ENCODE data around the gene RDH13.

Gene RDH13

GRCh38 chr19:55085923-55086715 is 23.2 kb upstream of the RDH13 start:
- Mint-ChIP-seq H3K4me1 (peaks cover 27% of the 10 kb centered on the region), H3K9me3 (no peaks in the 10 kb centered on the region), H3K27me3 (peaks cover 65% of the 10 kb centered on the region), H3K36me3 (ENCODE audit: low read depth) (peaks cover 17% of the 10 kb centered on the region), H3K27ac (no peak overlapping the region), H3K4me3 (no peak overlapping the region)
- ATAC-seq = no peak
- DNase-seq = no peak

- ATAC-seq (no peak), DNase-seq (no peak)
- peaks cover 40% of the 10 kb centered on the region for H3K4me1 Mint-ChIP-seq
- no peak overlapping the region for H3K4me3 Mint-ChIP-seq
- H3K27ac Mint-ChIP-seq = no peak overlapping the region
- peaks cover 73% of the 10 kb centered on the region for H3K27me3 Mint-ChIP-seq
- H3K36me3 Mint-ChIP-seq (ENCODE audit: low read depth) = peaks cover 11% of the 10 kb centered on the region
- H3K9me3 Mint-ChIP-seq = no peaks in the 10 kb centered on the region
Measured at GRCh38 chr19:55084416-55084815, 21.5 kb upstream of the RDH13 start.

GRCh38 chr19:55083004-55083850 is 20.3 kb upstream of the RDH13 start:
- peaks cover 38% of the 10 kb centered on the region for H3K4me1 Mint-ChIP-seq
- H3K9me3 Mint-ChIP-seq = no peaks in the 10 kb centered on the region
- H3K27me3 Mint-ChIP-seq = peaks cover 68% of the 10 kb centered on the region
- H3K27ac Mint-ChIP-seq = no peak overlapping the region
- ATAC-seq (no peak), DNase-seq (no peak)
- no peak overlapping the region for H3K4me3 Mint-ChIP-seq
- H3K36me3 Mint-ChIP-seq (ENCODE audit: low read depth) = peaks cover 8% of the 10 kb centered on the region

GRCh38 chr19:55082020-55082851 is 19.3 kb upstream of the RDH13 start:
- DNase-seq (peak; percentile 57), ATAC-seq (no peak)
- no peak overlapping the region for H3K27ac Mint-ChIP-seq
- H3K4me3 Mint-ChIP-seq = peak overlapping the region; percentile 64
- peaks cover 29% of the 10 kb centered on the region for H3K4me1 Mint-ChIP-seq
- H3K27me3 Mint-ChIP-seq = peaks cover 60% of the 10 kb centered on the region
- no peaks in the 10 kb centered on the region for H3K9me3 Mint-ChIP-seq
- H3K36me3 Mint-ChIP-seq (ENCODE audit: low read depth) = peaks cover 6% of the 10 kb centered on the region

GRCh38 chr19:55081770-55082019 is 18.7 kb upstream of the RDH13 start:
- Mint-ChIP-seq H3K27ac (no peak overlapping the region), H3K4me1 (peaks cover 25% of the 10 kb centered on the region), H3K4me3 (peak overlapping the region; percentile 64), H3K27me3 (peaks cover 58% of the 10 kb centered on the region), H3K9me3 (no peaks in the 10 kb centered on the region), H3K36me3 (ENCODE audit: low read depth) (peaks cover 6% of the 10 kb centered on the region)
- no peak for DNase-seq
- ATAC-seq = no peak

- peaks cover 6% of the 10 kb centered on the region for H3K36me3 Mint-ChIP-seq (ENCODE audit: low read depth)
Measured at GRCh38 chr19:55080968-55081769, 18.2 kb upstream of the RDH13 start.

GRCh38 chr19:55080121-55080967 is 17.4 kb upstream of the RDH13 start:
- no peak overlapping the region for H3K27ac Mint-ChIP-seq
- ATAC-seq (peak; percentile 45), DNase-seq (peak; percentile 74)
- H3K27me3 Mint-ChIP-seq = peaks cover 55% of the 10 kb centered on the region
- H3K4me3 Mint-ChIP-seq = peak overlapping the region; percentile 64
- peaks cover 6% of the 10 kb centered on the region for H3K36me3 Mint-ChIP-seq (ENCODE audit: low read depth)
- H3K4me1 Mint-ChIP-seq = peaks cover 25% of the 10 kb centered on the region
- H3K9me3 Mint-ChIP-seq = no peaks in the 10 kb centered on the region

More at GRCh38 chr19:55080968-55081769, 18.2 kb upstream of the RDH13 start:
- peak; percentile 72 for ATAC-seq
- Mint-ChIP-seq H3K9me3 (no peaks in the 10 kb centered on the region), H3K27ac (no peak overlapping the region), H3K27me3 (peaks cover 61% of the 10 kb centered on the region), H3K4me3 (peak overlapping the region; percentile 64), H3K4me1 (peaks cover 25% of the 10 kb centered on the region)
- peak; percentile 91 for DNase-seq

GRCh38 chr19:55079400-55080038 is 16.6 kb upstream of the RDH13 start:
- peaks cover 54% of the 10 kb centered on the region for H3K27me3 Mint-ChIP-seq
- DNase-seq (no peak), ATAC-seq (no peak)
- H3K9me3 Mint-ChIP-seq = no peaks in the 10 kb centered on the region
- peak overlapping the region; percentile 31 for H3K27ac Mint-ChIP-seq
- H3K4me1 Mint-ChIP-seq = peaks cover 25% of the 10 kb centered on the region
- H3K36me3 Mint-ChIP-seq (ENCODE audit: low read depth) = peaks cover 6% of the 10 kb centered on the region
- H3K4me3 Mint-ChIP-seq = peak overlapping the region; percentile 46

- H3K4me1 Mint-ChIP-seq = peaks cover 25% of the 10 kb centered on the region
- DNase-seq (no peak), ATAC-seq (no peak)
- H3K27me3 Mint-ChIP-seq = peaks cover 53% of the 10 kb centered on the region
- H3K9me3 Mint-ChIP-seq = no peaks in the 10 kb centered on the region
- H3K4me3 Mint-ChIP-seq = peak overlapping the region; percentile 46
- H3K36me3 Mint-ChIP-seq (ENCODE audit: low read depth) = peaks cover 6% of the 10 kb centered on the region
- H3K27ac Mint-ChIP-seq = peak overlapping the region; percentile 31
Measured at GRCh38 chr19:55078996-55079395, 16.0 kb upstream of the RDH13 start.

GRCh38 chr19:55077106-55077505 is 14.2 kb upstream of the RDH13 start:
- Mint-ChIP-seq H3K36me3 (ENCODE audit: low read depth) (peaks cover 8% of the 10 kb centered on the region), H3K9me3 (no peaks in the 10 kb centered on the region), H3K27me3 (peaks cover 50% of the 10 kb centered on the region), H3K27ac (no peak overlapping the region), H3K4me1 (peaks cover 18% of the 10 kb centered on the region), H3K4me3 (no peak overlapping the region)
- ATAC-seq (no peak), DNase-seq (no peak)

GRCh38 chr19:55076321-55076720 is 13.4 kb upstream of the RDH13 start:
- no peak overlapping the region for H3K27ac Mint-ChIP-seq
- peaks cover 8% of the 10 kb centered on the region for H3K36me3 Mint-ChIP-seq (ENCODE audit: low read depth)
- H3K9me3 Mint-ChIP-seq = no peaks in the 10 kb centered on the region
- no peak for ATAC-seq
- no peak overlapping the region for H3K4me3 Mint-ChIP-seq
- no peak for DNase-seq
- peaks cover 15% of the 10 kb centered on the region for H3K4me1 Mint-ChIP-seq
- H3K27me3 Mint-ChIP-seq = peaks cover 50% of the 10 kb centered on the region

GRCh38 chr19:55075371-55075998 is 12.5 kb upstream of the RDH13 start, which contains the start of gene EPS8L1:
TSS of gene EPS8L1 (plus strand) at chr19:55075869. CDS start at chr19:55076445, 576 bp downstream.
- ATAC-seq (no peak), DNase-seq (no peak)
- Mint-ChIP-seq H3K4me1 (peaks cover 10% of the 10 kb centered on the region), H3K4me3 (no peak within 1 kb of the TSS), H3K27me3 (peaks cover 47% of the 10 kb centered on the region), H3K36me3 (ENCODE audit: low read depth) (peaks cover 6% of the 10 kb centered on the region), H3K27ac (no peak within 1 kb of the TSS), H3K9me3 (no peaks in the 10 kb centered on the region)

Measured in activated naive CD8-positive, alpha-beta T cell treated with anti-CD3 and anti-CD28 coated beads, Interleukin-2, amount 50 U/mL, for 24 hours (primary cell).